Body of pancreas (tissue), 4 donors: ENCODE data around the gene RIMBP2.

Experiments used
- POLR2A ChIP-seq, 3 donors: fragments of 450-650 bp; IDR thresholded peaks; one replicate each; pipeline ENCODE4 v1.6.1; 2016; ENCODE audit warnings: antibody characterized with exemption in 3 of 3, mild to moderate bottlenecking in 2 of 3
- TF ChIP-seq, protein P1 (sequence below), 7 experiments: fragments of 450-650 bp in 4 of 7; fragments of 200-600 bp in 3 of 7; sonication (generic) in 3 of 7; IDR thresholded peaks; one replicate each; pipeline ENCODE4 v1.5.1; 2016 to 2019; ENCODE audit warnings: antibody characterized with exemption in 7 of 7

DNA sequence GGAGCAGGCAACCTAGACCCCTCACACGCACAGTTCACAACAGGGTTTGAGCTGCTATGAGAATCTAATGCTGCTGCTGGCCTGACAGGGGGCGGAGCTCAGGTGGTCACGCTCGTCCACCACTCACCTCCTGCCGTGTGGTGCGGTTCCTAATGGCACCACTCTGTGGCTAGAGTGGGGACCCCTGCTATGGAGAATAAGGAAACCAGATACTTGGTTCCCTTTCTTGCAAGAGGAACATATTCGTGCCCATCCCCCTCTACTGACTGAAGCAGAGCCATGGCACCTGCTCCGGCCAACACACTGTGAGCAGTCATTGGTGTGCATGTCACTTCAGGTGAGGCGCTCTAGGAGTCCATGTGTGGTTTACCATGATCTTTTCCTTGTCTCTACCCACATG, 30.4 kb upstream of the RIMBP2 start:
- TF ChIP-seq, protein P1, sequence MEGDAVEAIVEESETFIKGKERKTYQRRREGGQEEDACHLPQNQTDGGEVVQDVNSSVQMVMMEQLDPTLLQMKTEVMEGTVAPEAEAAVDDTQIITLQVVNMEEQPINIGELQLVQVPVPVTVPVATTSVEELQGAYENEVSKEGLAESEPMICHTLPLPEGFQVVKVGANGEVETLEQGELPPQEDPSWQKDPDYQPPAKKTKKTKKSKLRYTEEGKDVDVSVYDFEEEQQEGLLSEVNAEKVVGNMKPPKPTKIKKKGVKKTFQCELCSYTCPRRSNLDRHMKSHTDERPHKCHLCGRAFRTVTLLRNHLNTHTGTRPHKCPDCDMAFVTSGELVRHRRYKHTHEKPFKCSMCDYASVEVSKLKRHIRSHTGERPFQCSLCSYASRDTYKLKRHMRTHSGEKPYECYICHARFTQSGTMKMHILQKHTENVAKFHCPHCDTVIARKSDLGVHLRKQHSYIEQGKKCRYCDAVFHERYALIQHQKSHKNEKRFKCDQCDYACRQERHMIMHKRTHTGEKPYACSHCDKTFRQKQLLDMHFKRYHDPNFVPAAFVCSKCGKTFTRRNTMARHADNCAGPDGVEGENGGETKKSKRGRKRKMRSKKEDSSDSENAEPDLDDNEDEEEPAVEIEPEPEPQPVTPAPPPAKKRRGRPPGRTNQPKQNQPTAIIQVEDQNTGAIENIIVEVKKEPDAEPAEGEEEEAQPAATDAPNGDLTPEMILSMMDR (IDR thresholded peaks at IDR 0.05) = no peak
- TF ChIP-seq POLR2A (IDR thresholded peaks at IDR 0.05) = no peak
